Nephron (organoid): ENCODE results near the gene NME3.

Experiments used
- H3K27ac Mint-ChIP-seq, 3 experiments: 2 replicates each; pipeline ENCODE4 v1.8.0; 2020; ENCODE audit warnings: mixed read lengths in 3 of 3, mild to moderate bottlenecking in 2 of 3, moderate library complexity in 1 of 3
- H3K27me3 Mint-ChIP-seq: 2 replicates; pipeline ENCODE4 v1.8.0; 2021; ENCODE audit warnings: low read depth, mild to moderate bottlenecking, moderate library complexity, mixed read lengths
- H3K36me3 Mint-ChIP-seq: 2 replicates; pipeline ENCODE4 v1.8.0; 2020; ENCODE audit warnings: low read depth, mixed read lengths
- H3K4me1 Mint-ChIP-seq: 2 replicates; pipeline ENCODE4 v1.8.0; 2020; ENCODE audit warnings: mixed read lengths
- H3K4me3 Mint-ChIP-seq, 3 experiments: 2 replicates each; pipeline ENCODE4 v1.8.0; 2020; ENCODE audit warnings: mild to moderate bottlenecking in 3 of 3, mixed read lengths in 3 of 3, moderate library complexity in 2 of 3
- H3K9me3 Mint-ChIP-seq: 2 replicates; pipeline ENCODE4 v1.8.0; 2020; ENCODE audit warnings: mixed read lengths
- TF ChIP-seq, protein P1 (sequence below), 3 experiments: fragments of 200-600 bp; sonication (generic); IDR thresholded peaks; one replicate each; pipeline ENCODE4 v1.5.0; 2021; ENCODE audit warnings: antibody characterized with exemption in 3 of 3; ENCODE audit not compliant: unreplicated experiment in 3 of 3

The NME3 gene

DNA sequence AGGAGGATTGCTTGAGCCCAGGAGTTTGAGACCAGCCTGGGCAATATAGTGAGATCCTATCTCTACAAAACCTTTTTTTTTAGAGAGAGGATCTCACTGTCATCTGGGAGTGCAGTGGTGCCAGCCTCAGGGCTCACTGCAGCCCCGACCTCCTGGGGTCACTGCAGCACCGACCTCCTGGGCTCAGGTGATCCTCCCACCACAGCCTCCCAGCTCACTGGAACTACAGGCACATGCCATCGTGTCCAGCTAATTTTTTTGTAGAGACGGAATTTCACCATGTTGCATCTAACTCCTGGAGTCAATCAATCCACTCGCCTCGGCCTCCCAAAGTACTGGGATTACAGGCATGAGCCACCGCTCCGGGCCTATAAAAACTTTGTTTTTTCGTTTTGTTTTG is 50.0 kb downstream of the NME3 start:
- TF ChIP-seq, protein P1, sequence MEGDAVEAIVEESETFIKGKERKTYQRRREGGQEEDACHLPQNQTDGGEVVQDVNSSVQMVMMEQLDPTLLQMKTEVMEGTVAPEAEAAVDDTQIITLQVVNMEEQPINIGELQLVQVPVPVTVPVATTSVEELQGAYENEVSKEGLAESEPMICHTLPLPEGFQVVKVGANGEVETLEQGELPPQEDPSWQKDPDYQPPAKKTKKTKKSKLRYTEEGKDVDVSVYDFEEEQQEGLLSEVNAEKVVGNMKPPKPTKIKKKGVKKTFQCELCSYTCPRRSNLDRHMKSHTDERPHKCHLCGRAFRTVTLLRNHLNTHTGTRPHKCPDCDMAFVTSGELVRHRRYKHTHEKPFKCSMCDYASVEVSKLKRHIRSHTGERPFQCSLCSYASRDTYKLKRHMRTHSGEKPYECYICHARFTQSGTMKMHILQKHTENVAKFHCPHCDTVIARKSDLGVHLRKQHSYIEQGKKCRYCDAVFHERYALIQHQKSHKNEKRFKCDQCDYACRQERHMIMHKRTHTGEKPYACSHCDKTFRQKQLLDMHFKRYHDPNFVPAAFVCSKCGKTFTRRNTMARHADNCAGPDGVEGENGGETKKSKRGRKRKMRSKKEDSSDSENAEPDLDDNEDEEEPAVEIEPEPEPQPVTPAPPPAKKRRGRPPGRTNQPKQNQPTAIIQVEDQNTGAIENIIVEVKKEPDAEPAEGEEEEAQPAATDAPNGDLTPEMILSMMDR (IDR thresholded peaks at IDR 0.05; ENCODE audit: unreplicated experiment in 3 of 3), result no peak
- Mint-ChIP-seq H3K36me3 (peaks cover 4% of the 10 kb centered on the region), H3K4me1 (peaks cover 11% of the 10 kb centered on the region), H3K4me3 (no peak overlapping the region), H3K27me3 (no peaks in the 10 kb centered on the region), H3K27ac (no peak overlapping the region), H3K9me3 (no peaks in the 10 kb centered on the region)
